K562 (cell line): ENCODE results near the gene PRRG4. TPM values are rescaled to one million over a fixed set of nuclear protein-coding genes. Genes with fewer than 3 reads are reported as not detected.

Experiments used
- ATF6 ChIP-seq: sonication (generic); formaldehyde crosslinking; IDR thresholded peaks from 2 replicates; pipeline ENCODE4 v1.4.0; 2020; ENCODE audit warnings: mild to moderate bottlenecking, missing genetic modification reagents
- ELK3 ChIP-seq: fragments of 450-650 bp; formaldehyde crosslinking; IDR thresholded peaks from 2 replicates; pipeline ENCODE4 v1.4.0; 2020; ENCODE audit warnings: mild to moderate bottlenecking
- GATAD2A ChIP-seq: fragments of 450-650 bp; IDR thresholded peaks from 2 replicates; pipeline ENCODE4 v1.6.1; 2017
- PCBP2 ChIP-seq: fragments of 200-400 bp; formaldehyde crosslinking; IDR thresholded peaks from 2 replicates; pipeline ENCODE4 v1.6.1; 2018; ENCODE audit warnings: low read length, low read depth, mild to moderate bottlenecking, moderate library complexity; ENCODE audit not compliant: poor library complexity, severe bottlenecking
- POLR2AphosphoS5 ChIP-seq: IDR thresholded peaks from 2 replicates; pipeline ENCODE4 v1.6.1; 2011; ENCODE audit warnings: mild to moderate bottlenecking, low read depth, low read length, moderate library complexity; ENCODE audit not compliant: control insufficient read depth, insufficient read depth
- POLR3G ChIP-seq: IDR thresholded peaks from 2 replicates; pipeline ENCODE4 v1.6.1; 2011; ENCODE audit not compliant: insufficient read length, insufficient replicate concordance; ENCODE audit errors: extremely low read depth
- PYGO2 ChIP-seq: fragments of 450-650 bp; IDR thresholded peaks from 2 replicates; pipeline ENCODE4 v1.6.1; 2016; ENCODE audit warnings: mild to moderate bottlenecking, missing genetic modification characterization, moderate library complexity, missing compliant biosample characterization
- SOX6 ChIP-seq: fragments of 450-650 bp; IDR thresholded peaks from 2 replicates; pipeline ENCODE4 v1.6.1; 2014; ENCODE audit warnings: mild to moderate bottlenecking
- SPI1 ChIP-seq: IDR thresholded peaks from 2 replicates; pipeline ENCODE4 v1.6.1; 2011; ENCODE audit warnings: low read depth, low read length, control low read depth, borderline replicate concordance
- ZFP30 ChIP-seq: fragments of 250-450 bp; sonication (Bioruptor Pico); IDR thresholded peaks from 2 replicates; pipeline ENCODE4 v1.8.0; 2022; ENCODE audit warnings: moderate library complexity, mild to moderate bottlenecking, inconsistent platforms, borderline replicate concordance
- ZFP36 ChIP-seq: fragments of 150-350 bp; IDR thresholded peaks from 2 replicates; pipeline ENCODE4 v1.6.1; 2018; ENCODE audit warnings: low read length, low read depth; ENCODE audit not compliant: partially characterized antibody
- polyA plus RNA-seq, 8 experiments: library from polyadenylated mRNA; depleted of rRNA in 4 of 8; stranded (reverse) in 5 of 8; unstranded in 3 of 8; fragments of >200 nt; fragmentation: Nextera tagmentation in 2 of 8; fragmentation: Illumina TruSeq in 1 of 8; extraction: Ambion mirVana in 2 of 8; extraction: Trizol in 1 of 8; gene quantifications; 2 replicates each; pipeline versions ENCODE4 v1.2.1 to v1.2.3, GENCODE V29; 2011 to 2014; ENCODE audit warnings: inconsistent platforms in 1 of 8, missing spikeins in 1 of 8
- total RNA-seq, 7 experiments: library from RNA; depleted of rRNA in 6 of 7; stranded (reverse); fragments of >200 nt in 6 of 7; fragmentation: Illumina TruSeq in 2 of 7; extraction: Trizol in 2 of 7; gene quantifications; 2 replicates each; pipeline versions ENCODE4 v1.2.1 to v1.2.3, GENCODE V29; 2011 to 2021; ENCODE audit warnings: low replicate concordance in 1 of 7
- TF ChIP-seq, protein P1 (sequence below), 2 experiments: fragments of 450-650 bp; IDR thresholded peaks; 2 replicates each; pipeline ENCODE4 v1.6.1; 2016; ENCODE audit warnings: mild to moderate bottlenecking in 2 of 2, borderline replicate concordance in 1 of 2, low read depth in 1 of 2, moderate library complexity in 1 of 2
- TF ChIP-seq, protein P2 (sequence below): fragments of 250-450 bp; sonication (Bioruptor Pico); IDR thresholded peaks from 2 replicates; pipeline ENCODE4 v1.9.0; 2021; ENCODE audit warnings: mild to moderate bottlenecking, inconsistent platforms

Gene PRRG4
- total and polyA plus RNA-seq, 9 of the 15 experiments (the other 6 are each of a cell fraction or from before 2014, with no cell fraction given): not detected

DNA sequence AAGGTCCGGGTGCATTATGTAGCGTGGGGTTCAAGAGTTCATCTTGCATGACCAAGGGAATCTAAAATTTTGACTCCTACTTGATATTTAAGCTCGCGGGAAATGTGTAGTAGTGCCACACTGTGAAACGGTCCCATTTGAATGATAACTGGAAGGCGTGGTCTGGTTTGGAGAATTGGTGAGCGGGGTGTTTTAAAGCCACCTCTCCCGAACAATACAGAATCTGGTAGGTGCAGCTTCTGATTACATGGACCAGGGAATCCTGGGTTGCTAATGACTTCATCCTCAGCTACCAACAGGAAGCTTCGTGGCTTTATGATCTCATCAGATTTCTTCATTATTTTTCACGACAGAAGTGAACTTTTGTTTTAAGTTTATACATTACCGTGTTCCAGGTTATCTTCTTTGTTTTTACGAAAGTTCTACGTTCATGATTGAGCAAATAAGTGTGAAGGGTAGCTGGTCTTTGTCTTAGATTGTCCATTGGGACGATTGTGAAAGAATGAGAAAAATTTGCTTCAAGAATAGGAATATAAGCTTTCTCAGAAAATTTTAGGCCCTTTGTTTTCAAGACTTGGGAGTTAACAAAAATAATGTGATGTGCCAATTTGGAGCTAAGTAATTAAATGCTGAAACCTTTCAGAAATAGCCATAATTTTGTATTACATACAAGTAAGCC lies 64.6 kb downstream of the PRRG4 start (continued):
- TF ChIP-seq, protein P1, sequence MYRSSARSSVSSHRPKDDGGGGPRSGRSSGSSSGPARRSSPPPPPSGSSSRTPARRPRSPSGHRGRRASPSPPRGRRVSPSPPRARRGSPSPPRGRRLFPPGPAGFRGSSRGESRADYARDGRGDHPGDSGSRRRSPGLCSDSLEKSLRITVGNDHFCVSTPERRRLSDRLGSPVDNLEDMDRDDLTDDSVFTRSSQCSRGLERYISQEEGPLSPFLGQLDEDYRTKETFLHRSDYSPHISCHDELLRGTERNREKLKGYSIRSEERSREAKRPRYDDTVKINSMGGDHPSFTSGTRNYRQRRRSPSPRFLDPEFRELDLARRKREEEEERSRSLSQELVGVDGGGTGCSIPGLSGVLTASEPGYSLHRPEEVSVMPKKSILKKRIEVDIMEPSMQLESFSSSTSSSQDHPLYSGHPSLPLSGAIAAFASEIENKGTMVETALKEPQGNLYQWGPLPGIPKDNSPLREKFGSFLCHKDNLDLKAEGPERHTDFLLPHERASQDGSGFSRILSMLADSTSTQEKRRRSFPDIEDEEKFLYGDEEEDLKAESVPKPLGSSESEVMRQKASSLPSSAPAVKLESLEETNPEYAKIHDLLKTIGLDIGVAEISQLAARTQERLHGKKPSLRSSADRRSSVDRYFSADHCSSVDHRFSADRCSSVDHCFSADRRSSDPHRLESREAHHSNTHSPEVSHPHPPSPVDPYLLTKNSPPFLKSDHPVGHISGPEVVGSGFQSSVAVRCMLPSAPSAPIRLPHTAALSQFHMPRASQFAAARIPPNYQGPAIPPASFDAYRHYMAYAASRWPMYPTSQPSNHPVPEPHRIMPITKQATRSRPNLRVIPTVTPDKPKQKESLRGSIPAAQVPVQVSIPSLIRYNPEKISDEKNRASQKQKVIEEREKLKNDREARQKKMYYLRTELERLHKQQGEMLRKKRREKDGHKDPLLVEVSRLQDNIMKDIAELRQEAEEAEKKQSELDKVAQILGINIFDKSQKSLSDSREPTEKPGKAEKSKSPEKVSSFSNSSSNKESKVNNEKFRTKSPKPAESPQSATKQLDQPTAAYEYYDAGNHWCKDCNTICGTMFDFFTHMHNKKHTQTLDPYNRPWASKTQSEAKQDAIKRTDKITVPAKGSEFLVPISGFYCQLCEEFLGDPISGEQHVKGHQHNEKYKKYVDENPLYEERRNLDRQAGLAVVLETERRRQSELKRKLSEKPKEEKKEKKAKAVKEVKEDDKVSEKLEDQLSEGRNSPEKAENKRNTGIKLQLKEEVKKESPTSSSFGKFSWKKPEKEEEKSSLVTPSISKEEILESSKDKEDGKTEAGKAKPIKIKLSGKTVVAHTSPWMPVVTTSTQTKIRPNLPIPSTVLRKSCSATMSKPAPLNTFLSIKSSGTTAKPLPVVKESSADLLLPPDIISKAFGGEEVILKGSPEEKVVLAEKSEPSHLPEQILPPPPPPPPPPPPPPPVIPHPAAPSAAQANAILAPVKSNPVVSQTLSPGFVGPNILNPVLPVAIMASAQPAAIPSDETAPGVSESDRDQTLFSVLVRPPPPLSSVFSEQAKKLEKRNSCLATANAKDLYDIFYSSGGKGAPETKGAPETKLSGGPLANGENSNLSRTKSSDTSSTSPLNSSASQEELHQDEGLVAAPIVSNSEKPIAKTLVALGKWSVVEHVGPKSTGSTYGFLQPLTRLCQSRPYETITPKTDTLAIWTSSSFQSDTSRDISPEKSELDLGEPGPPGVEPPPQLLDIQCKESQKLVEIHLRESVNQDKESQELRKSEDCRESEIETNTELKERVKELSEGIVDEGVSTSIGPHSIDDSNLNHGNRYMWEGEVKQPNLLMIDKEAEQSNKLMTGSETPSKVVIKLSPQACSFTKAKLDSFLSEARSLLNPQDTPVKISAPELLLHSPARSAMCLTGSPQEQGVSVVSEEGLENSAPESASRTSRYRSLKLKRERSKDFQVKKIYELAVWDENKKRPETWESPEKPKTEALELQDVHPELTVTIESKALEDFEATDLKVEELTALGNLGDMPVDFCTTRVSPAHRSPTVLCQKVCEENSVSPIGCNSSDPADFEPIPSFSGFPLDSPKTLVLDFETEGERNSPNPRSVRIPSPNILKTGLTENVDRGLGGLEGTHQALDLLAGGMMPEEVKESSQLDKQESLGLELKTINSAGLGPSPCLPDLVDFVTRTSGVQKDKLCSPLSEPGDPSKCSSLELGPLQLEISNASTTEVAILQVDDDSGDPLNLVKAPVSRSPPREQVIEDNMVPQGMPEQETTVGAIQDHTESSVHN (IDR thresholded peaks at IDR 0.05; ENCODE audit: borderline replicate concordance in 1 of 2, low read depth in 1 of 2): no peak
- TF ChIP-seq ATF6 (no peak), GATAD2A (no peak), PCBP2 (no peak), ZFP30 (CRISPR knock-in tag) (no peak), PYGO2 (tag) (no peak), POLR2AphosphoS5 (peak; percentile 89), ELK3 (no peak), SPI1 (no peak), POLR3G (no peak), ZFP36 (no peak), SOX6 (peak; percentile 82)
- TF ChIP-seq, protein P2, sequence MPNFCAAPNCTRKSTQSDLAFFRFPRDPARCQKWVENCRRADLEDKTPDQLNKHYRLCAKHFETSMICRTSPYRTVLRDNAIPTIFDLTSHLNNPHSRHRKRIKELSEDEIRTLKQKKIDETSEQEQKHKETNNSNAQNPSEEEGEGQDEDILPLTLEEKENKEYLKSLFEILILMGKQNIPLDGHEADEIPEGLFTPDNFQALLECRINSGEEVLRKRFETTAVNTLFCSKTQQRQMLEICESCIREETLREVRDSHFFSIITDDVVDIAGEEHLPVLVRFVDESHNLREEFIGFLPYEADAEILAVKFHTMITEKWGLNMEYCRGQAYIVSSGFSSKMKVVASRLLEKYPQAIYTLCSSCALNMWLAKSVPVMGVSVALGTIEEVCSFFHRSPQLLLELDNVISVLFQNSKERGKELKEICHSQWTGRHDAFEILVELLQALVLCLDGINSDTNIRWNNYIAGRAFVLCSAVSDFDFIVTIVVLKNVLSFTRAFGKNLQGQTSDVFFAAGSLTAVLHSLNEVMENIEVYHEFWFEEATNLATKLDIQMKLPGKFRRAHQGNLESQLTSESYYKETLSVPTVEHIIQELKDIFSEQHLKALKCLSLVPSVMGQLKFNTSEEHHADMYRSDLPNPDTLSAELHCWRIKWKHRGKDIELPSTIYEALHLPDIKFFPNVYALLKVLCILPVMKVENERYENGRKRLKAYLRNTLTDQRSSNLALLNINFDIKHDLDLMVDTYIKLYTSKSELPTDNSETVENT (CRISPR knock-in tag): no peak
